HepG2 (cell line): ENCODE measurements around the gene NET1. TPM values are rescaled to one million over a fixed set of nuclear protein-coding genes. Genes with fewer than 3 reads are reported as not detected.

ENCODE experiments used
- AGO2 ChIP-seq: fragments of 200-400 bp; formaldehyde crosslinking; optimal IDR thresholded peaks from 2 replicates; pipeline ENCODE3; 2017; ENCODE audit warnings: mild to moderate bottlenecking, low read depth, low read length, moderate library complexity
- AHDC1 ChIP-seq: sonication (generic); formaldehyde crosslinking; IDR thresholded peaks from 2 replicates; pipeline ENCODE4 v1.5.1; 2020; ENCODE audit warnings: mild to moderate bottlenecking, missing genetic modification reagents, borderline replicate concordance
- ARID2 ChIP-seq: sonication (generic); formaldehyde crosslinking; IDR thresholded peaks from 2 replicates; pipeline ENCODE4 v1.8.1; 2022; ENCODE audit warnings: mild to moderate bottlenecking, missing genetic modification reagents, borderline replicate concordance
- ASH2L ChIP-seq: fragments of 300-600, 200-600 bp; sonication (generic); IDR thresholded peaks from 2 replicates; pipeline ENCODE4 v1.7.0; 2017; ENCODE audit warnings: low read depth, mild to moderate bottlenecking, moderate library complexity, mixed read lengths, low read length; ENCODE audit not compliant: insufficient read length
- ATF1 ChIP-seq: IDR thresholded peaks from 2 replicates; pipeline ENCODE4 v1.6.1; 2016; ENCODE audit warnings: mild to moderate bottlenecking, control low read depth
- BRD4 ChIP-seq: sonication (generic); formaldehyde crosslinking; IDR thresholded peaks from 2 replicates; pipeline ENCODE4 v1.4.0; 2020; ENCODE audit warnings: missing genetic modification reagents
- DNMT3B ChIP-seq: conservative IDR thresholded peaks from 2 replicates; pipeline ENCODE4 v1.6.1; 2016; ENCODE audit warnings: missing biosample characterization, control low read depth
- KDM3A ChIP-seq: IDR thresholded peaks from 2 replicates; pipeline ENCODE4 v1.6.1; 2018; ENCODE audit warnings: low read depth, missing compliant biosample characterization
- PBX2 ChIP-seq: IDR thresholded peaks from 2 replicates; pipeline ENCODE4 v1.6.1; 2016; ENCODE audit warnings: control low read depth
- RERE ChIP-seq: IDR thresholded peaks from 2 replicates; pipeline ENCODE4 v1.6.1; 2016; ENCODE audit warnings: low read depth, missing genetic modification reagents, missing compliant biosample characterization
- RFXANK ChIP-seq: IDR thresholded peaks from 2 replicates; pipeline ENCODE4 v1.6.1; 2016
- SUZ12 ChIP-seq: fragments of 150-350 bp; IDR thresholded peaks from 2 replicates; pipeline ENCODE4 v1.6.1; 2014; ENCODE audit warnings: low read depth, low read length
- TAF15 ChIP-seq: fragments of 200-400 bp; formaldehyde crosslinking; IDR thresholded peaks from one replicate; pipeline ENCODE4 v1.6.1; 2018; ENCODE audit warnings: mild to moderate bottlenecking, low read depth, low read length; ENCODE audit not compliant: poor library complexity, severe bottlenecking
- TFDP2 ChIP-seq: sonication (generic); formaldehyde crosslinking; IDR thresholded peaks from 2 replicates; pipeline ENCODE4 v1.4.0; 2020; ENCODE audit warnings: missing genetic modification reagents
- ZBTB21 ChIP-seq: sonication (generic); formaldehyde crosslinking; IDR thresholded peaks from 2 replicates; pipeline ENCODE4 v1.4.0; 2020; ENCODE audit warnings: missing genetic modification reagents
- ZNF564 ChIP-seq: sonication (generic); formaldehyde crosslinking; IDR thresholded peaks from 2 replicates; pipeline ENCODE4 v1.8.1; 2023; ENCODE audit warnings: mild to moderate bottlenecking, missing genetic modification reagents
- ZNF639 ChIP-seq: conservative IDR thresholded peaks from 2 replicates; pipeline ENCODE4 v1.6.1; 2018; ENCODE audit warnings: missing genetic modification reagents
- polyA plus RNA-seq, 8 experiments: library from polyadenylated mRNA; depleted of rRNA in 3 of 8; stranded (reverse) in 7 of 8; unstranded in 1 of 8; fragments of >200 nt; fragmentation: Illumina TruSeq in 4 of 8; extraction: Trizol in 4 of 8; gene quantifications; 2 replicates each; pipeline versions ENCODE4 v1.2.1 to v1.2.3, GENCODE V29; 2011 to 2016; ENCODE audit warnings: low read depth in 4 of 8, missing spikeins in 1 of 8, mixed read lengths in 1 of 8; ENCODE audit not compliant: insufficient read depth in 1 of 8
- total RNA-seq, 5 experiments: library from RNA; depleted of rRNA; stranded (reverse); fragments of >200 nt; fragmentation: Illumina TruSeq; extraction: Trizol; gene quantifications; 2 replicates each; pipeline ENCODE4 v1.2.3, GENCODE V29; 2016; ENCODE audit warnings: low read depth in 1 of 5

NET1 gene
- total and polyA plus RNA-seq, 2 of the 13 experiments (the other 11 are each of a cell fraction or from before 2014, with no cell fraction given) = 48.1 to 65.8 TPM

- TF ChIP-seq RERE (CRISPR knock-in tag) = peak; percentile 58; the same call in 1 of the 2 replicates
- TF ChIP-seq TAF15 = no peak
- TF ChIP-seq KDM3A (CRISPR knock-in tag) = no peak
- TF ChIP-seq ZNF639 = no peak
- TF ChIP-seq ZBTB21 (CRISPR knock-in tag) = no peak
- no peak for TF ChIP-seq ZNF564
- TF ChIP-seq ATF1 = no peak
- TF ChIP-seq DNMT3B (CRISPR knock-in tag) = no peak
- no peak for TF ChIP-seq RFXANK
- TF ChIP-seq TFDP2 (CRISPR knock-in tag) = no peak
- TF ChIP-seq ASH2L = no peak
- no peak for TF ChIP-seq AGO2
- no peak for TF ChIP-seq PBX2 (CRISPR knock-in tag)
- no peak for TF ChIP-seq AHDC1 (CRISPR knock-in tag)
- TF ChIP-seq ARID2 (CRISPR knock-in tag) = no peak
- no peak for TF ChIP-seq SUZ12
- no peak for TF ChIP-seq BRD4 (CRISPR knock-in tag)
Observed at GRCh38 chr10:5493691-5494090, 81.3 kb downstream of the NET1 start (continued).
